ENCODE measurements around the gene GNB1L.
"Not testable (repeated sequence)": the region's sequence is repeated elsewhere in the genome, so short reads cannot be mapped to it uniquely, and the experiment has no call there.

The GNB1L gene

GRCh38 chr22:19788661-19789225, 65.9 kb downstream of the GNB1L start:
- no peak for FAIRE-seq
- DNase-seq (ENCODE audit: insufficient read length, low spot score) = no peak
- no peak for TF ChIP-seq POLR2A (IDR thresholded peaks at IDR 0.05; ENCODE audit: low read depth, low read length)

GRCh38 chr22:19787849-19788141, 66.9 kb downstream of the GNB1L start:
- no peak for DNase-seq (ENCODE audit: insufficient read length, low spot score)
- no peak for TF ChIP-seq POLR2A (IDR thresholded peaks at IDR 0.05; ENCODE audit: low read depth, low read length)
- no peak for FAIRE-seq

GRCh38 chr22:19786959-19787848, 67.5 kb downstream of the GNB1L start:
- FAIRE-seq (no peak), DNase-seq (ENCODE audit: insufficient read length, low spot score) (no peak)
- no peak for TF ChIP-seq POLR2A (IDR thresholded peaks at IDR 0.05; ENCODE audit: low read depth, low read length)

GRCh38 chr22:19786264-19786585, 68.4 kb downstream of the GNB1L start:
- FAIRE-seq = no peak
- no peak for TF ChIP-seq POLR2A (IDR thresholded peaks at IDR 0.05; ENCODE audit: low read depth, low read length)
- no peak for DNase-seq (ENCODE audit: insufficient read length, low spot score)

- no peak for TF ChIP-seq POLR2A (IDR thresholded peaks at IDR 0.05; ENCODE audit: low read depth, low read length)
- FAIRE-seq = no peak
- DNase-seq (ENCODE audit: insufficient read length, low spot score) = no peak
Measured at GRCh38 chr22:19785461-19786263, 69.0 kb downstream of the GNB1L start.

GRCh38 chr22:19784384-19785175, 70.1 kb downstream of the GNB1L start:
- no peak for DNase-seq (ENCODE audit: insufficient read length, low spot score)
- no peak for FAIRE-seq
- no peak for TF ChIP-seq POLR2A (IDR thresholded peaks at IDR 0.05; ENCODE audit: low read depth, low read length)

- no peak for FAIRE-seq
Measured at GRCh38 chr22:19783586-19784383, 70.9 kb downstream of the GNB1L start.

GRCh38 chr22:19782533-19782932, 72.1 kb downstream of the GNB1L start:
- no peak for FAIRE-seq
- DNase-seq (ENCODE audit: insufficient read length, low spot score) = no peak
- no peak for TF ChIP-seq POLR2A (IDR thresholded peaks at IDR 0.05; ENCODE audit: low read depth, low read length)

More at GRCh38 chr22:19783586-19784383, 70.9 kb downstream of the GNB1L start:
- no peak for DNase-seq (ENCODE audit: insufficient read length, low spot score)
- TF ChIP-seq POLR2A (IDR thresholded peaks at IDR 0.05; ENCODE audit: low read depth, low read length) = no peak

GRCh38 chr22:19779685-19780268, 74.9 kb downstream of the GNB1L start:
- no peak for FAIRE-seq
- no peak for DNase-seq (ENCODE audit: insufficient read length, low spot score)

GRCh38 chr22:19779011-19779421, 75.7 kb downstream of the GNB1L start:
- TF ChIP-seq POLR2A (IDR thresholded peaks at IDR 0.05; ENCODE audit: low read depth, low read length) = no peak
- FAIRE-seq (no peak), DNase-seq (ENCODE audit: insufficient read length, low spot score) (no peak)

More at GRCh38 chr22:19779685-19780268, 74.9 kb downstream of the GNB1L start:
- TF ChIP-seq POLR2A (IDR thresholded peaks at IDR 0.05; ENCODE audit: low read depth, low read length) = no peak

- DNase-seq (ENCODE audit: insufficient read length, low spot score); FAIRE-seq: not testable (repeated sequence)
Measured at GRCh38 chr22:19777192-19777591, 77.5 kb downstream of the GNB1L start.

GRCh38 chr22:19776433-19777031, 78.1 kb downstream of the GNB1L start:
- DNase-seq (ENCODE audit: insufficient read length, low spot score) = no peak
- no peak for TF ChIP-seq POLR2A (IDR thresholded peaks at IDR 0.05; ENCODE audit: low read depth, low read length)
- FAIRE-seq = no peak
